ENCODE measurements around the gene GIMD1.
A peak's percentile ranks its signal among the peaks of the same experiment; 100 is the strongest.

DNA sequence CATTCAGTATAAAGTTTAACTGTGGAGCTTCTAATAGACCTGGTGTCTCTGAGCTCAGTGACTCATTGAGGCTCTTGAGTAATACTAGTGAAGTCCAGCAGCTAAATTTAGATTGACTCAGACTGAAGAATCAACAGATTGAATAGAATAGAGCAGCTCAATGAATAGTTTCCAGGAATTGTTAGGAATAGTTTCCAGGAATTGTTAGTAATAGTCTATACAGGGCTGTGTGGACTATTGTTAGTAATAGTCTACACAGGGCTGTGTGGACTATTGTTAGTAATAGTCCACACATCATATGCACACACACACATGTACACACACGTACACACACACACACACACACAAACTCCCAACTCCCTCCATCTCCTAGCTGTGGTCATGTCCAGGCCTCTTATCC lies 3.0 kb downstream of the GIMD1 start:
- no peak for TF ChIP-seq CEBPG (CRISPR knock-in tag; IDR thresholded peaks at IDR 0.05)
- peak in 1 of 2 experiments; percentile 58; a peak in 2 of 4 replicates for TF ChIP-seq CEBPG (tag; conservative IDR thresholded peaks at IDR 0.05 in 1 of 2, IDR thresholded peaks at IDR 0.05 in 1 of 2)
- no peak for TF ChIP-seq ZNF707 (CRISPR knock-in tag; conservative IDR thresholded peaks at IDR 0.05)
- no peak for TF ChIP-seq FOXM1 (IDR thresholded peaks at IDR 0.05; ENCODE audit: low read depth)
- no peak for TF ChIP-seq FOXM1 (CRISPR knock-in tag; IDR thresholded peaks at IDR 0.05; ENCODE audit: low read depth)
- TF ChIP-seq, protein P1, sequence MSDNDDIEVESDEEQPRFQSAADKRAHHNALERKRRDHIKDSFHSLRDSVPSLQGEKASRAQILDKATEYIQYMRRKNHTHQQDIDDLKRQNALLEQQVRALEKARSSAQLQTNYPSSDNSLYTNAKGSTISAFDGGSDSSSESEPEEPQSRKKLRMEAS (CRISPR knock-in tag; IDR thresholded peaks at IDR 0.05) = no peak
- TF ChIP-seq MED1 (CRISPR knock-in tag; IDR thresholded peaks at IDR 0.05; ENCODE audit: borderline replicate concordance) = no peak
- TF ChIP-seq NONO (IDR thresholded peaks at IDR 0.05; ENCODE audit: low read depth in 2 of 2, low read length in 1 of 2) = no peak
- TF ChIP-seq ZZZ3 (IDR thresholded peaks at IDR 0.05) = no peak
- TF ChIP-seq, protein P2, sequence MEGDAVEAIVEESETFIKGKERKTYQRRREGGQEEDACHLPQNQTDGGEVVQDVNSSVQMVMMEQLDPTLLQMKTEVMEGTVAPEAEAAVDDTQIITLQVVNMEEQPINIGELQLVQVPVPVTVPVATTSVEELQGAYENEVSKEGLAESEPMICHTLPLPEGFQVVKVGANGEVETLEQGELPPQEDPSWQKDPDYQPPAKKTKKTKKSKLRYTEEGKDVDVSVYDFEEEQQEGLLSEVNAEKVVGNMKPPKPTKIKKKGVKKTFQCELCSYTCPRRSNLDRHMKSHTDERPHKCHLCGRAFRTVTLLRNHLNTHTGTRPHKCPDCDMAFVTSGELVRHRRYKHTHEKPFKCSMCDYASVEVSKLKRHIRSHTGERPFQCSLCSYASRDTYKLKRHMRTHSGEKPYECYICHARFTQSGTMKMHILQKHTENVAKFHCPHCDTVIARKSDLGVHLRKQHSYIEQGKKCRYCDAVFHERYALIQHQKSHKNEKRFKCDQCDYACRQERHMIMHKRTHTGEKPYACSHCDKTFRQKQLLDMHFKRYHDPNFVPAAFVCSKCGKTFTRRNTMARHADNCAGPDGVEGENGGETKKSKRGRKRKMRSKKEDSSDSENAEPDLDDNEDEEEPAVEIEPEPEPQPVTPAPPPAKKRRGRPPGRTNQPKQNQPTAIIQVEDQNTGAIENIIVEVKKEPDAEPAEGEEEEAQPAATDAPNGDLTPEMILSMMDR (IDR thresholded peaks at IDR 0.05 in 2 of 3, conservative IDR thresholded peaks at IDR 0.05 in 1 of 3; ENCODE audit: insufficient read depth in 2 of 3, low read depth in 1 of 3, low read length in 3 of 3) = no peak
- no peak for TF ChIP-seq POLR2A (conservative IDR thresholded peaks at IDR 0.05)
- no peak for TF ChIP-seq FOXK2 (conservative IDR thresholded peaks at IDR 0.05 in 1 of 2, IDR thresholded peaks at IDR 0.05 in 1 of 2; ENCODE audit: low read depth in 2 of 2)
- no peak for TF ChIP-seq ZNF76 (CRISPR knock-in tag; IDR thresholded peaks at IDR 0.05; ENCODE audit: borderline replicate concordance)
- no peak for TF ChIP-seq NFYB (IDR thresholded peaks at IDR 0.05; ENCODE audit: extremely low read depth, insufficient read length)

All from K562 (cell line).